Measurements from ENCODE around the gene MFSD12.

DNA sequence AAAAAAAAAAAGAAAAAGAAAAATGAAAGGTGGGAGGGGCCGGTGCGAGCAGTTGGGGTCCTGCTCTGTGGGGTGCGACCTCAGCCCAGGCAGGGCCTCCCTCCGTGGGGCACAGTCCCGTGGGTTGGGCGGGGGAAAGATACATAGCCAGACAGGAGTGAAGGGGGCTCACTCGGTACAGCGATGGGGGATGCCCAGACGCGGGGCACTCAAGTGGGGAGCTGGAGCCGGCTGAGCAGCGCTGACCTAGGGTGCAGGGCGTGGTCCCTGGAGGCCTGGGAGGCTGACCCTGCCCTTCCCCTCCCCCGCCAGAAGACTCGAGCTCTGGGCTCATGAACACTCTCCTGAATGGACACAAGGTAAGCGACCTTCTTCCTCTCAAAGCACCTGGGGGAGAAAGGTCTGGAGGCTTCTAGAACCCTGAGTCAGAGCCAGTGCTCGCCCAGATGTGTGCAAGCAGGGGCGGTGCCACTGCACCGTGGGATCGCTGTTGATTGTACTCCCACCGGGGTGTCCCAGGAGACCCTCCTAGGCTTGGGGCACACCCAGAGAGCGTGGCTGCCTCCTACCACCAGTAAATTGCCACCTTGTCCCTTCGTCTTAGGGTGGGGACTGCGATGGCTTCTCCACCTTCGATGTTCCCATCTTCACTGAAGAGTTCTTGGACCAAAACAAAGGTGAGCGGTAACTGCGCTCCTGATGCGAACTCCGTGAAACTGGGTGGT lies 18.7 kb upstream of the MFSD12 start:
- TF ChIP-seq CHD2 (IDR thresholded peaks at IDR 0.05; ENCODE audit: low read length) (no peak), JUND (IDR thresholded peaks at IDR 0.05; ENCODE audit: low read length) (no peak), EZH2 (IDR thresholded peaks at IDR 0.05; ENCODE audit: low read depth, low read length, severe bottlenecking) (no peak), POLR2A (IDR thresholded peaks at IDR 0.05; ENCODE audit: control extremely low read depth in 1 of 2, low read depth in 2 of 2, low read length in 2 of 2) (no peak), CTCF (IDR thresholded peaks at IDR 0.05; ENCODE audit: control extremely low read depth in 1 of 3, insufficient read depth in 1 of 3, low read depth in 1 of 3, low read length in 3 of 3) (no peak), SP1 (IDR thresholded peaks at IDR 0.05; ENCODE audit: low read depth, low read length) (no peak)

Data from H1 (cell line).